ENCODE results near the gene CEP19.

CEP19 gene

DNA sequence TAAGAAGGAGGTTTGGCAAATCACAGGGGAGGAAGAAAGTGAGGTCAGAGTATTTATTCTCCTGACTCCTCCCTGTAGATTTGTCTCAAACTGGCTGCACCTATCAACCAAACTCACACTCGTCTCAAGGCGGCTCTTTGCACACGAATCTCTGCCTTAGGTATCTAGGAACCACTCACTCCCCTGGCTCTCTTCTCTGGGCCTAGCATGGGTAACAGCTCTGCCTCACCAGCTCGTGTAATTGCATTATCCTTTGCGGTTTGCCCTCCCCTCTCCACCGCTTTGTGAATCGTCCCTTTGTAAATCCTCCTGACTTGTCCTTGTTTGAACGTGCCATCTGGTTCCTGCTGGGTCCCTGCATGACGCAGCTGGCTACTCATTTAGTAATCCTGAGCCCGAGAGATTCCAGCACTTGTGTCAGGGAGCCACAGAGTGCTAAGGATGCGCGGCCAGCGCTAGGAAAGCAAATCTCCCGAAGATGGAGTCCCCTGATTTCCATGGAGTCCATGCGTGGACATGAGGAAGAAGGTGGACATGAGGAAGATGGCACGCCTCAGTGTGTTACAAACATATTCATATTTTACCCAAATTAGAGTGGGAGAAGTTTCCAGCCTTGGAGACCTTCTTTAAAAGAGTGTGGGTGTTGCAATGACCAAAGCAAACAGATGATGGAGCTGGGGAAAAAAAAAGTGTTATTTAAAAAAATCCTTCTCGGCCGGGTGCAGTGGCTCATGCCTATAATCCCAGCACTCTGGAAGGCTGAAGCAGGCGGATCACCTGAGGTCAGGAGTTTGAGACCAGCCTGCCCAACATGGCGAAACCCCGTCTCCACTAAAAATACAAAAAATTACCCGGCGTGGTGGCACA is 45.8 kb downstream of the CEP19 start:
- H3K27ac ChIP-seq, result no peak overlapping the region
- H3K4me1 ChIP-seq, result peaks cover 11% of the 10 kb centered on the region
- H3K36me3 ChIP-seq (ENCODE audit: control insufficient read depth, insufficient read depth, low read length), result no peaks in the 10 kb centered on the region
- H3K79me2 ChIP-seq, result no peaks in the 10 kb centered on the region
- TF ChIP-seq, protein P1, sequence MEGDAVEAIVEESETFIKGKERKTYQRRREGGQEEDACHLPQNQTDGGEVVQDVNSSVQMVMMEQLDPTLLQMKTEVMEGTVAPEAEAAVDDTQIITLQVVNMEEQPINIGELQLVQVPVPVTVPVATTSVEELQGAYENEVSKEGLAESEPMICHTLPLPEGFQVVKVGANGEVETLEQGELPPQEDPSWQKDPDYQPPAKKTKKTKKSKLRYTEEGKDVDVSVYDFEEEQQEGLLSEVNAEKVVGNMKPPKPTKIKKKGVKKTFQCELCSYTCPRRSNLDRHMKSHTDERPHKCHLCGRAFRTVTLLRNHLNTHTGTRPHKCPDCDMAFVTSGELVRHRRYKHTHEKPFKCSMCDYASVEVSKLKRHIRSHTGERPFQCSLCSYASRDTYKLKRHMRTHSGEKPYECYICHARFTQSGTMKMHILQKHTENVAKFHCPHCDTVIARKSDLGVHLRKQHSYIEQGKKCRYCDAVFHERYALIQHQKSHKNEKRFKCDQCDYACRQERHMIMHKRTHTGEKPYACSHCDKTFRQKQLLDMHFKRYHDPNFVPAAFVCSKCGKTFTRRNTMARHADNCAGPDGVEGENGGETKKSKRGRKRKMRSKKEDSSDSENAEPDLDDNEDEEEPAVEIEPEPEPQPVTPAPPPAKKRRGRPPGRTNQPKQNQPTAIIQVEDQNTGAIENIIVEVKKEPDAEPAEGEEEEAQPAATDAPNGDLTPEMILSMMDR (IDR thresholded peaks at IDR 0.05), result no peak
- no peaks in the 10 kb centered on the region for H3K9me3 ChIP-seq (ENCODE audit: control insufficient read depth, low read length)
- H3K27me3 ChIP-seq (ENCODE audit: control insufficient read depth, insufficient read depth, low read length), result no peaks in the 10 kb centered on the region
- no peak overlapping the region for H3K4me2 ChIP-seq (ENCODE audit: low read length)
- H3K4me3 ChIP-seq (ENCODE audit: low read depth, low read length), result no peak overlapping the region
- H3K9ac ChIP-seq, result no peak overlapping the region
- H2AFZ ChIP-seq, result no peak overlapping the region

DNA sequence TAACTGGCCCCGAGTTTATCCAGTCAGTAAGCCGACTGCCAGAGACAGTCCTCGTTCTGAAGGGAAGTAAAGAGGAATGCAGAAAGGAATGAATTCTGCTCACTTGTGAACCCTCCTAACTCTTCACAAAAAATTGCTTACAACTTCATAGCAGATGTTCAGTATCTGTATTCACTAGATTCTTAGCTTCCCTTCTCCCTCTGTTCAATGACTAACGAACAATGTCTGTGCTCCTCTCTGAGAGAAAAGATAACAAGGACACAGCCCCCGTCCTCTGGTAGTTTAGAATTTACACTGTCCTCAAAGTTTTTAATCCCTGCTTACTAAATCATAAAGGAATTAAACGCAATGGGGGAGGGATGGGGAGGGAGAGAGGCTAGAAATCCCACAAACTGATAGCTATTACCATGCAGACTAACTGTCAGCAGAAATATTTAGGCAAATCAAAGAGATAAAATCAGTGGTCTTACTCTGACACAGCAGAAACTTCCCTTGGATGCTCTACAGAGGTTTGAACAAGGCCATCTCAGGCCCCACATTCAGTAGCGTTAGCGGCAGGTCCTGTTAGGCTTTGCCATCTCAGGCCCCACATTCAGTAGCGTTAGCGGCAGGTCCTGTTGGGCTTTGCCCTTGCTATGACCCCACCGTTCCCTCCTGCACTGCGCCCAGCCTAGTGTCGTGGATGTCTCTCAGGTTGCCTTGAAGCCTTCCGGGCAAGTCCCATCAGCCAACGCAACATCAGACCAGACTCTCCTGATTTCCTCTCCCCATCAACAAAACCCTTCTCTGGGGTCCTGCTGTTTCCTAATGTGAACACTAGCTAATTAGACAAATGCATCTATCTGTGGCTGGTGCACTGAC is 49.1 kb downstream of the CEP19 start:
- peak overlapping the region; percentile 30 for H3K4me2 ChIP-seq (ENCODE audit: low read length)
- peak overlapping the region; percentile 69 for H3K27ac ChIP-seq
- no peak overlapping the region for H3K9ac ChIP-seq
- H3K9me3 ChIP-seq (ENCODE audit: control insufficient read depth, low read length), result no peaks in the 10 kb centered on the region
- H2AFZ ChIP-seq, result peak overlapping the region; percentile 66
- TF ChIP-seq, protein P1 (IDR thresholded peaks at IDR 0.05), result no peak
- no peak overlapping the region for H3K4me3 ChIP-seq (ENCODE audit: low read depth, low read length)
- H3K27me3 ChIP-seq (ENCODE audit: control insufficient read depth, insufficient read depth, low read length), result no peaks in the 10 kb centered on the region
- no peaks in the 10 kb centered on the region for H3K79me2 ChIP-seq
- H3K36me3 ChIP-seq (ENCODE audit: control insufficient read depth, insufficient read depth, low read length), result no peaks in the 10 kb centered on the region
- H3K4me1 ChIP-seq, result peaks cover 11% of the 10 kb centered on the region

DNA sequence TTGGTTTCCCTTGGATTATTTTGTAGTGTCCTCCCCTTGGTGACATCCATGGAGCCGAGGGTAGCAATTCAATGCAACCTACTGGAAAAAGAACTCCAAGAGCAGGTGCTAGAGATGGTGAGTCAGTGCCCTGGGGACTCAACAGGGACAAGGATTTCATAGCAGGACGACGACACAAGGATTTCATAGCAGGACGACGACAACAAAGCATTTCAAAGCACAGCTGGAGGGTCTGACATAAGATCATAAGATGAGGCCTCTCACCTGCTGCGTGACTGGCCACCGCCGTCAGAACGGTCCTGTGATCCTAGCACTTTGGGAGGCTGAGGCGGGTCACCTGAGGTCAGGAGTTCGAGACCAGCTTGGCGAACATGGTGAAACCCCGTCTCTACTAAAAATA is 50.0 kb downstream of the CEP19 start:
- Histone ChIP-seq H3K36me3 (ENCODE audit: control insufficient read depth, insufficient read depth, low read length) (no peaks in the 10 kb centered on the region), H3K4me2 (ENCODE audit: low read length) (no peak overlapping the region), H3K9ac (no peak overlapping the region), H3K27me3 (ENCODE audit: control insufficient read depth, insufficient read depth, low read length) (no peaks in the 10 kb centered on the region), H2AFZ (no peak overlapping the region), H3K4me1 (peaks cover 11% of the 10 kb centered on the region), H3K27ac (no peak overlapping the region), H3K79me2 (no peaks in the 10 kb centered on the region), H3K9me3 (ENCODE audit: control insufficient read depth, low read length) (no peaks in the 10 kb centered on the region), H3K4me3 (ENCODE audit: low read depth, low read length) (no peak overlapping the region)
- TF ChIP-seq, protein P1 (IDR thresholded peaks at IDR 0.05), result no peak

DNA sequence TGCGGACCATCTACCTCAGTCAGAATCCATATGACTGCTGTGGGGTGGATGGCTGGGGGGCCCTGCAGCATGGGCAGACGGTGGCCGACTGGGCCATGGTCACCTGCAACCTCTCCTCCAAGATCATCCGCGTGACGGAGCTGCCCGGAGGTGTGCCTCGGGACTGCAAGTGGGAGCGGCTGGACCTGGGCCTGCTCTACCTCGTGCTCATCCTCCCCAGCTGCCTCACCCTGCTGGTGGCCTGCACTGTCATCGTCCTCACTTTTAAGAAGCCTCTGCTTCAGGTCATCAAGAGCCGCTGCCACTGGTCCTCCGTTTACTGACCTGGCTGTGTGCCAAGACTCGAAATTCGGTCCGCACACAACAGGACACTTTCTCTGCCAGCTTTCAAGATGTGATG is 50.6 kb downstream of the CEP19 start:
- Histone ChIP-seq H3K9me3 (ENCODE audit: control insufficient read depth, low read length) (no peaks in the 10 kb centered on the region), H3K79me2 (no peaks in the 10 kb centered on the region), H3K9ac (no peak overlapping the region), H3K4me3 (ENCODE audit: low read depth, low read length) (no peak overlapping the region), H3K27me3 (ENCODE audit: control insufficient read depth, insufficient read depth, low read length) (no peaks in the 10 kb centered on the region), H3K4me1 (peaks cover 11% of the 10 kb centered on the region), H3K36me3 (ENCODE audit: control insufficient read depth, insufficient read depth, low read length) (no peaks in the 10 kb centered on the region), H2AFZ (no peak overlapping the region), H3K4me2 (ENCODE audit: low read length) (no peak overlapping the region), H3K27ac (no peak overlapping the region)
- TF ChIP-seq, protein P1 (IDR thresholded peaks at IDR 0.05), result no peak
